H1 (cell line): Measurements from ENCODE around the gene NELL1. TPM values are rescaled to one million over a fixed set of nuclear protein-coding genes. Genes with fewer than 3 reads are reported as not detected.

ENCODE experiments used
- ASH2L ChIP-seq: fragments of 200-600, 300-600 bp; sonication (generic); IDR thresholded peaks from one replicate; pipeline ENCODE4 v1.7.1; 2017; ENCODE audit warnings: low read length
- CEBPB ChIP-seq: IDR thresholded peaks from 2 replicates; pipeline ENCODE4 v1.6.1; 2012; ENCODE audit warnings: low read depth, low read length
- CHD1 ChIP-seq: IDR thresholded peaks from 2 replicates; pipeline ENCODE4 v1.6.1; 2012; ENCODE audit warnings: low read depth, low read length, improper control_type of control experiment
- CREB1 ChIP-seq: IDR thresholded peaks from 2 replicates; pipeline ENCODE4 v1.6.1; 2012; ENCODE audit warnings: inconsistent platforms
- CTBP2 ChIP-seq: IDR thresholded peaks from 2 replicates; pipeline ENCODE4 v1.7.0; 2011; ENCODE audit warnings: borderline replicate concordance, mild to moderate bottlenecking, moderate library complexity, mixed read lengths, low read length; ENCODE audit not compliant: insufficient read depth, insufficient read length
- HDAC6 ChIP-seq: IDR thresholded peaks from one replicate; pipeline ENCODE4 v1.7.1; 2012; ENCODE audit warnings: low read depth, mild to moderate bottlenecking, inconsistent platforms, low read length, moderate library complexity
- KDM4A ChIP-seq: IDR thresholded peaks from one replicate; pipeline ENCODE4 v1.7.1; 2012; ENCODE audit warnings: low read depth, mild to moderate bottlenecking, moderate library complexity, low read length, inconsistent platforms; ENCODE audit not compliant: severe bottlenecking
- KDM5A ChIP-seq: fragments of 200-600 bp; IDR thresholded peaks from 2 replicates; pipeline ENCODE4 v1.7.1; 2012; ENCODE audit warnings: mild to moderate bottlenecking, low read length, inconsistent platforms, mixed read lengths
- NRF1 ChIP-seq: IDR thresholded peaks from 2 replicates; pipeline ENCODE4 v1.6.1; 2011; ENCODE audit warnings: mild to moderate bottlenecking, low read depth, low read length, improper control_type of control experiment
- RNF2 ChIP-seq: fragments of 200-900, 300-1000 bp; sonication (generic); IDR thresholded peaks from 2 replicates; pipeline ENCODE4 v1.7.1; 2016; ENCODE audit warnings: borderline replicate concordance, low read depth, mild to moderate bottlenecking, antibody characterized with exemption, low read length; ENCODE audit not compliant: poor library complexity, severe bottlenecking; ENCODE audit errors: missing control alignments
- SIX5 ChIP-seq: IDR thresholded peaks from 2 replicates; pipeline ENCODE4 v1.6.1; 2011; ENCODE audit warnings: mild to moderate bottlenecking, low read depth, low read length
- ZNF274 ChIP-seq: IDR thresholded peaks from 2 replicates; pipeline ENCODE4 v1.7.0; 2012; ENCODE audit warnings: low read length, borderline replicate concordance; ENCODE audit errors: extremely low read depth
- polyA plus RNA-seq, 7 experiments: library from polyadenylated mRNA; depleted of rRNA in 3 of 7; stranded (reverse) in 5 of 7; unstranded in 2 of 7; fragments of >200 nt in 5 of 7; fragments of 200-250 nt in 2 of 7; gene quantifications; 1 replicate in 5 of 7; 2 replicates in 1 of 7; 4 replicates in 1 of 7; pipeline versions ENCODE4 v1.2.1 to v1.2.3, GENCODE V29; 2011 to 2013; ENCODE audit warnings: missing spikeins in 2 of 7, mixed read lengths in 2 of 7
- total RNA-seq: library from RNA; stranded (reverse); fragmentation: NEBNext Ultra II Directional; extraction: Animal tissue kit (Norgen Biotek cat#: 25700); gene quantifications from 2 replicates; pipeline ENCODE4 v1.2.1, GENCODE V29; 2021
- TF ChIP-seq, protein P1 (sequence below): fragments of 300-600 bp; sonication (generic); IDR thresholded peaks from 2 replicates; pipeline ENCODE4 v1.7.1; 2012; ENCODE audit warnings: low read length, moderate library complexity, mild to moderate bottlenecking, inconsistent platforms; ENCODE audit not compliant: insufficient replicate concordance

Gene NELL1
- total and polyA plus RNA-seq, 2 of the 8 experiments (the other 6 are each of a cell fraction or from before 2014, with no cell fraction given) = 0.21 TPM; not detected in 1

GRCh38 chr11:21122523-21122922 is 453.1 kb downstream of the NELL1 start (continued):
- TF ChIP-seq, protein P1, sequence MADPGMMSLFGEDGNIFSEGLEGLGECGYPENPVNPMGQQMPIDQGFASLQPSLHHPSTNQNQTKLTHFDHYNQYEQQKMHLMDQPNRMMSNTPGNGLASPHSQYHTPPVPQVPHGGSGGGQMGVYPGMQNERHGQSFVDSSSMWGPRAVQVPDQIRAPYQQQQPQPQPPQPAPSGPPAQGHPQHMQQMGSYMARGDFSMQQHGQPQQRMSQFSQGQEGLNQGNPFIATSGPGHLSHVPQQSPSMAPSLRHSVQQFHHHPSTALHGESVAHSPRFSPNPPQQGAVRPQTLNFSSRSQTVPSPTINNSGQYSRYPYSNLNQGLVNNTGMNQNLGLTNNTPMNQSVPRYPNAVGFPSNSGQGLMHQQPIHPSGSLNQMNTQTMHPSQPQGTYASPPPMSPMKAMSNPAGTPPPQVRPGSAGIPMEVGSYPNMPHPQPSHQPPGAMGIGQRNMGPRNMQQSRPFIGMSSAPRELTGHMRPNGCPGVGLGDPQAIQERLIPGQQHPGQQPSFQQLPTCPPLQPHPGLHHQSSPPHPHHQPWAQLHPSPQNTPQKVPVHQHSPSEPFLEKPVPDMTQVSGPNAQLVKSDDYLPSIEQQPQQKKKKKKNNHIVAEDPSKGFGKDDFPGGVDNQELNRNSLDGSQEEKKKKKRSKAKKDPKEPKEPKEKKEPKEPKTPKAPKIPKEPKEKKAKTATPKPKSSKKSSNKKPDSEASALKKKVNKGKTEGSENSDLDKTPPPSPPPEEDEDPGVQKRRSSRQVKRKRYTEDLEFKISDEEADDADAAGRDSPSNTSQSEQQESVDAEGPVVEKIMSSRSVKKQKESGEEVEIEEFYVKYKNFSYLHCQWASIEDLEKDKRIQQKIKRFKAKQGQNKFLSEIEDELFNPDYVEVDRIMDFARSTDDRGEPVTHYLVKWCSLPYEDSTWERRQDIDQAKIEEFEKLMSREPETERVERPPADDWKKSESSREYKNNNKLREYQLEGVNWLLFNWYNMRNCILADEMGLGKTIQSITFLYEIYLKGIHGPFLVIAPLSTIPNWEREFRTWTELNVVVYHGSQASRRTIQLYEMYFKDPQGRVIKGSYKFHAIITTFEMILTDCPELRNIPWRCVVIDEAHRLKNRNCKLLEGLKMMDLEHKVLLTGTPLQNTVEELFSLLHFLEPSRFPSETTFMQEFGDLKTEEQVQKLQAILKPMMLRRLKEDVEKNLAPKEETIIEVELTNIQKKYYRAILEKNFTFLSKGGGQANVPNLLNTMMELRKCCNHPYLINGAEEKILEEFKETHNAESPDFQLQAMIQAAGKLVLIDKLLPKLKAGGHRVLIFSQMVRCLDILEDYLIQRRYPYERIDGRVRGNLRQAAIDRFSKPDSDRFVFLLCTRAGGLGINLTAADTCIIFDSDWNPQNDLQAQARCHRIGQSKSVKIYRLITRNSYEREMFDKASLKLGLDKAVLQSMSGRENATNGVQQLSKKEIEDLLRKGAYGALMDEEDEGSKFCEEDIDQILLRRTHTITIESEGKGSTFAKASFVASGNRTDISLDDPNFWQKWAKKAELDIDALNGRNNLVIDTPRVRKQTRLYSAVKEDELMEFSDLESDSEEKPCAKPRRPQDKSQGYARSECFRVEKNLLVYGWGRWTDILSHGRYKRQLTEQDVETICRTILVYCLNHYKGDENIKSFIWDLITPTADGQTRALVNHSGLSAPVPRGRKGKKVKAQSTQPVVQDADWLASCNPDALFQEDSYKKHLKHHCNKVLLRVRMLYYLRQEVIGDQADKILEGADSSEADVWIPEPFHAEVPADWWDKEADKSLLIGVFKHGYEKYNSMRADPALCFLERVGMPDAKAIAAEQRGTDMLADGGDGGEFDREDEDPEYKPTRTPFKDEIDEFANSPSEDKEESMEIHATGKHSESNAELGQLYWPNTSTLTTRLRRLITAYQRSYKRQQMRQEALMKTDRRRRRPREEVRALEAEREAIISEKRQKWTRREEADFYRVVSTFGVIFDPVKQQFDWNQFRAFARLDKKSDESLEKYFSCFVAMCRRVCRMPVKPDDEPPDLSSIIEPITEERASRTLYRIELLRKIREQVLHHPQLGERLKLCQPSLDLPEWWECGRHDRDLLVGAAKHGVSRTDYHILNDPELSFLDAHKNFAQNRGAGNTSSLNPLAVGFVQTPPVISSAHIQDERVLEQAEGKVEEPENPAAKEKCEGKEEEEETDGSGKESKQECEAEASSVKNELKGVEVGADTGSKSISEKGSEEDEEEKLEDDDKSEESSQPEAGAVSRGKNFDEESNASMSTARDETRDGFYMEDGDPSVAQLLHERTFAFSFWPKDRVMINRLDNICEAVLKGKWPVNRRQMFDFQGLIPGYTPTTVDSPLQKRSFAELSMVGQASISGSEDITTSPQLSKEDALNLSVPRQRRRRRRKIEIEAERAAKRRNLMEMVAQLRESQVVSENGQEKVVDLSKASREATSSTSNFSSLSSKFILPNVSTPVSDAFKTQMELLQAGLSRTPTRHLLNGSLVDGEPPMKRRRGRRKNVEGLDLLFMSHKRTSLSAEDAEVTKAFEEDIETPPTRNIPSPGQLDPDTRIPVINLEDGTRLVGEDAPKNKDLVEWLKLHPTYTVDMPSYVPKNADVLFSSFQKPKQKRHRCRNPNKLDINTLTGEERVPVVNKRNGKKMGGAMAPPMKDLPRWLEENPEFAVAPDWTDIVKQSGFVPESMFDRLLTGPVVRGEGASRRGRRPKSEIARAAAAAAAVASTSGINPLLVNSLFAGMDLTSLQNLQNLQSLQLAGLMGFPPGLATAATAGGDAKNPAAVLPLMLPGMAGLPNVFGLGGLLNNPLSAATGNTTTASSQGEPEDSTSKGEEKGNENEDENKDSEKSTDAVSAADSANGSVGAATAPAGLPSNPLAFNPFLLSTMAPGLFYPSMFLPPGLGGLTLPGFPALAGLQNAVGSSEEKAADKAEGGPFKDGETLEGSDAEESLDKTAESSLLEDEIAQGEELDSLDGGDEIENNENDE = no peak
- TF ChIP-seq CEBPB (no peak), HDAC6 (no peak), CREB1 (no peak), NRF1 (no peak), CTBP2 (no peak), SIX5 (no peak), KDM4A (no peak), KDM5A (no peak), ASH2L (no peak), ZNF274 (no peak), CHD1 (no peak), RNF2 (no peak)
